Stimulated activated CD4-positive, alpha-beta T cell treated with anti-CD3 and anti-CD28 coated beads, Interleukin-4, amount 100 ng/mL, for 1 hour (primary cell): ENCODE measurements around the gene RTN4R.

Experiments
- DNase-seq: peaks from one replicate; pipeline ENCODE4 v3.0.0-alpha.2; 2020

The RTN4R gene

GRCh38 chr22:20194681-20195593 is 73.2 kb downstream of the RTN4R start:
- no peak for DNase-seq

GRCh38 chr22:20193761-20194494 is 74.2 kb downstream of the RTN4R start:
- DNase-seq, result no peak

GRCh38 chr22:20192972-20193760 is 75.0 kb downstream of the RTN4R start:
- DNase-seq, result no peak

GRCh38 chr22:20192293-20192971 is 75.7 kb downstream of the RTN4R start:
- no peak for DNase-seq

- DNase-seq, result no peak
These were observed 76.3 kb downstream of the RTN4R start for GRCh38 chr22:20191803-20192202.
